Nephron (organoid): Measurements from ENCODE around the gene ZNF638.

Source experiments
- H3K27ac Mint-ChIP-seq, 3 experiments: 2 replicates each; pipeline ENCODE4 v1.8.0; 2020; ENCODE audit warnings: mixed read lengths in 3 of 3, mild to moderate bottlenecking in 2 of 3, moderate library complexity in 1 of 3
- H3K27me3 Mint-ChIP-seq: 2 replicates; pipeline ENCODE4 v1.8.0; 2021; ENCODE audit warnings: low read depth, mild to moderate bottlenecking, moderate library complexity, mixed read lengths
- H3K36me3 Mint-ChIP-seq: 2 replicates; pipeline ENCODE4 v1.8.0; 2020; ENCODE audit warnings: low read depth, mixed read lengths
- H3K4me1 Mint-ChIP-seq: 2 replicates; pipeline ENCODE4 v1.8.0; 2020; ENCODE audit warnings: mixed read lengths
- H3K4me3 Mint-ChIP-seq, 3 experiments: 2 replicates each; pipeline ENCODE4 v1.8.0; 2020; ENCODE audit warnings: mild to moderate bottlenecking in 3 of 3, mixed read lengths in 3 of 3, moderate library complexity in 2 of 3
- H3K9me3 Mint-ChIP-seq: 2 replicates; pipeline ENCODE4 v1.8.0; 2020; ENCODE audit warnings: mixed read lengths
- TF ChIP-seq, protein P1 (sequence below), 3 experiments: fragments of 200-600 bp; sonication (generic); IDR thresholded peaks; one replicate each; pipeline ENCODE4 v1.5.0; 2021; ENCODE audit warnings: antibody characterized with exemption in 3 of 3; ENCODE audit not compliant: unreplicated experiment in 3 of 3

Gene ZNF638

DNA sequence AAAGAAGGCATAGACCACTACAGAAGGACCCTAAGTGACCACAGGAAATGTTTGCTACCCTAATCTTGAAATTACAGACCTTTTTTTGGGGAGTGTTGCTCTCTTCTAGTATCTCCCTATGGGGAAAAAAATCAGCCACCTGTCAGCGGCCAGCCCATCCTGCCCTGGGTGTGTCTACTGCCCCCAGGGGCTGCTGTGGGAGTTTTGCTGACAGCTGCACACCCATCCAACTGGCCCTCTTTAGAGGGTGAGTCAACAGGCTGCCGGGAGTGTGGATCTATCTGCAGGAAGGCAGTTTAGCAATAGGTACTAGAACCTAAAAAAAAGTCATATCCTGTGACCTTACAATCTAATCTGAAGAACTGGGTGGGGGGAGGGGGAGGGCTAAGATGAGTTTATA lies 121.0 kb downstream of the ZNF638 start:
- Mint-ChIP-seq H3K27me3 (peaks cover 34% of the 10 kb centered on the region), H3K4me1 (peaks cover 55% of the 10 kb centered on the region), H3K4me3 (peak overlapping the region in 2 of 3 experiments; percentile 27 to 84), H3K9me3 (no peaks in the 10 kb centered on the region), H3K27ac (peak overlapping the region; percentile 26 to 56 (median 35)), H3K36me3 (no peaks in the 10 kb centered on the region)
- TF ChIP-seq, protein P1, sequence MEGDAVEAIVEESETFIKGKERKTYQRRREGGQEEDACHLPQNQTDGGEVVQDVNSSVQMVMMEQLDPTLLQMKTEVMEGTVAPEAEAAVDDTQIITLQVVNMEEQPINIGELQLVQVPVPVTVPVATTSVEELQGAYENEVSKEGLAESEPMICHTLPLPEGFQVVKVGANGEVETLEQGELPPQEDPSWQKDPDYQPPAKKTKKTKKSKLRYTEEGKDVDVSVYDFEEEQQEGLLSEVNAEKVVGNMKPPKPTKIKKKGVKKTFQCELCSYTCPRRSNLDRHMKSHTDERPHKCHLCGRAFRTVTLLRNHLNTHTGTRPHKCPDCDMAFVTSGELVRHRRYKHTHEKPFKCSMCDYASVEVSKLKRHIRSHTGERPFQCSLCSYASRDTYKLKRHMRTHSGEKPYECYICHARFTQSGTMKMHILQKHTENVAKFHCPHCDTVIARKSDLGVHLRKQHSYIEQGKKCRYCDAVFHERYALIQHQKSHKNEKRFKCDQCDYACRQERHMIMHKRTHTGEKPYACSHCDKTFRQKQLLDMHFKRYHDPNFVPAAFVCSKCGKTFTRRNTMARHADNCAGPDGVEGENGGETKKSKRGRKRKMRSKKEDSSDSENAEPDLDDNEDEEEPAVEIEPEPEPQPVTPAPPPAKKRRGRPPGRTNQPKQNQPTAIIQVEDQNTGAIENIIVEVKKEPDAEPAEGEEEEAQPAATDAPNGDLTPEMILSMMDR (IDR thresholded peaks at IDR 0.05; ENCODE audit: unreplicated experiment in 3 of 3): no peak

DNA sequence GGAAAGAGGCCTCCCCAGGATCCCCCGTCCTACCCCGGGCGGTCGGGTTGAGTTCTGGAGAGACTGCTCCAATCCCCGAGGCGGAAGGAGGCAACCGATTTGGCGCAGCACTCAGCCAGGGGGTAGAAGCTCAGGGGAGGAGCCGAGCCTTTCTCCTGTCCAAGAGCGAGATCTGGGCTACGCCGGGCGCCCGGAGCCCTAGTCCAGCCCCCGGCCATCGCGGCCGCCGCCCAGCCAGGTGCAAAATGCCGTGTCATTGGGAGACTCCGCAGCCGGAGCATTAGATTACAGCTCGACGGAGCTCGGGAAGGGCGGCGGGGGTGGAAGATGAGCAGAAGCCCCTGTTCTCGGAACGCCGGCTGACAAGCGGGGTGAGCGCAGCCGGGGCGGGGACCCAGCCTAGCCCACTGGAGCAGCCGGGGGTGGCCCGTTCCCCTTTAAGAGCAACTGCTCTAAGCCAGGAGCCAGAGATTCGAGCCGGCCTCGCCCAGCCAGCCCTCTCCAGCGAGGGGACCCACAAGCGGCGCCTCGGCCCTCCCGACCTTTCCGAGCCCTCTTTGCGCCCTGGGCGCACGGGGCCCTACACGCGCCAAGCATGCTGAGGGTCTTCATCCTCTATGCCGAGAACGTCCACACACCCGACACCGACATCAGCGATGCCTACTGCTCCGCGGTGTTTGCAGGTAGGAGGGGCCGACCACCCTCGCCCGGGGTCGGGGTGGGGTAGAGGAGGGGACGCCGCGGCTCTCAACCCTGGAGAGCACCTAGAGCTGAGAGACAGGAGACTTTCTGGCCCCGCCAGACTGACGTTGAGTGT lies 122.0 kb downstream of the ZNF638 start, which contains the start of gene DYSF:
Gene DYSF, plus strand, starts transcription at position 158 of the 817 bp plus-strand sequence.
- Mint-ChIP-seq H3K27ac (peak within 1 kb of the TSS; percentile 26 to 56 (median 35)), H3K9me3 (no peaks in the 10 kb centered on the region), H3K4me1 (peaks cover 58% of the 10 kb centered on the region), H3K36me3 (no peaks in the 10 kb centered on the region), H3K4me3 (peak within 1 kb of the TSS; percentile 76 to 84 (median 79)), H3K27me3 (peaks cover 34% of the 10 kb centered on the region)
- TF ChIP-seq, protein P1 (IDR thresholded peaks at IDR 0.05; ENCODE audit: unreplicated experiment in 3 of 3): no peak

GRCh38 chr2:71454221-71455010 lies 122.8 kb downstream of the ZNF638 start:
- Mint-ChIP-seq H3K27ac (no peak overlapping the region), H3K9me3 (no peaks in the 10 kb centered on the region), H3K4me3 (peak overlapping the region; percentile 70 to 84 (median 79)), H3K4me1 (peaks cover 58% of the 10 kb centered on the region), H3K27me3 (peaks cover 34% of the 10 kb centered on the region), H3K36me3 (no peaks in the 10 kb centered on the region)
- TF ChIP-seq, protein P1 (IDR thresholded peaks at IDR 0.05; ENCODE audit: unreplicated experiment in 3 of 3): no peak

- peaks cover 60% of the 10 kb centered on the region for H3K4me1 Mint-ChIP-seq
- TF ChIP-seq, protein P1 (IDR thresholded peaks at IDR 0.05; ENCODE audit: unreplicated experiment in 3 of 3): no peak
- peaks cover 34% of the 10 kb centered on the region for H3K27me3 Mint-ChIP-seq
- H3K36me3 Mint-ChIP-seq: no peaks in the 10 kb centered on the region
- H3K27ac Mint-ChIP-seq: peak overlapping the region in 2 of 3 experiments; percentile 19 to 82
- peak overlapping the region; percentile 70 to 84 (median 79) for H3K4me3 Mint-ChIP-seq
- no peaks in the 10 kb centered on the region for H3K9me3 Mint-ChIP-seq
Measured at GRCh38 chr2:71455011-71455740, 123.6 kb downstream of the ZNF638 start.

DNA sequence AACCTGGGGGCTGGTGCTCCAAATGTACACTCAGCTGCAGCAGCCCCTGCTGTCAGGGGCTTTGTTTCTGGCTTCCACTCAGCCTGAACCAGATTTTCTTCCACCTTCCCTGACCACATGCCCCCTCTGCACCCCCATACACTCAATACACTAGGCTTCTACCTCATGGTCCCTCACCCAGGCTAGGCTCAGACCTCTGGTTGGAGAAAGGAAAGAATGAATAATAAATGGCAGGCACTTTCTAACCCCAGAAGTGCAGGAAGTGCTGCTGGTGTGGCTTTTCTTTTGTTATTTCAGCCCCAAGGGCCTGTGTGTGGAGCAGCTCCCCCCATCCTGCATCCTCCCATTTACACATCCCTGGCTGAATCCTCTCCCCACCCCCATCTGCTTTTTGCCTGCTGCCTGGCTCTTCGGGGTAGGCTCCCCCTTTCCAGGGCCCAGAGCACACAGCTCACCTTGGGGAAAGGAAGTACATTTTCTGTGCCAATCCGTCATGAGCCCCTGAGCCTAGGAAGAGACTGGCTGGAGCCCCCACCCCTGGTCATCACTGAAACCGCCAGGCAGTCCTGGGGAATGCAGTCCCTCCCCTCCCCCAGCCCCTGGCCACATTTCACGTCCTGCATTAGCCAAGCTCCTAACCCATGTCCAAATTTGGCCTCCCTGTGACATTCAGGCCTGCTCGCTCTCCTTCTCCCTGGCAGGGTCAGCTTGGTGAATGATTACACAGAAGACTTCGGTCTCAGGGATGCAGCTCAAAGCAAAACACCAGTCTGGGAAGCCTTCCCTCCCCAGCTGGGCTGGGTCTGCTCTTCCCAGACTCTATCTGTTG lies 124.4 kb downstream of the ZNF638 start:
- peak overlapping the region; percentile 19 to 82 (median 29) for H3K27ac Mint-ChIP-seq
- peak overlapping the region; percentile 48 to 71 (median 50) for H3K4me3 Mint-ChIP-seq
- no peaks in the 10 kb centered on the region for H3K9me3 Mint-ChIP-seq
- H3K36me3 Mint-ChIP-seq: no peaks in the 10 kb centered on the region
- H3K27me3 Mint-ChIP-seq: peaks cover 35% of the 10 kb centered on the region
- peaks cover 62% of the 10 kb centered on the region for H3K4me1 Mint-ChIP-seq
- TF ChIP-seq, protein P1 (IDR thresholded peaks at IDR 0.05; ENCODE audit: unreplicated experiment in 3 of 3): no peak
